Caco-2 (cell line): ENCODE results near the gene MT1X. TPM values are rescaled to one million over a fixed set of nuclear protein-coding genes. Genes with fewer than 3 reads are reported as not detected.
"Not testable (repeated sequence)": the region's sequence is repeated elsewhere in the genome, so short reads cannot be mapped to it uniquely, and the experiment has no call there.

Experiments
- BruUV-seq: library from RNA; stranded (reverse); fragments of 400-500 nt; replicated peaks from 2 replicates; lab custom pipeline; 2021; lab: Mats Ljungman, UMichigan
- CTCF ChIA-PET: fragments of 300-600 bp; sonication (Branson Sonifier 250); formaldehyde crosslinking; loops from one replicate; lab custom pipeline; 2022; ENCODE audit warnings: antibody characterized with exemption; lab: Charles Lee
- POLR2A ChIA-PET: fragments of 300-600 bp; sonication (Branson Sonifier 250); formaldehyde crosslinking; loops from one replicate; lab custom pipeline; 2022; ENCODE audit warnings: antibody characterized with exemption; lab: Charles Lee
- DNase-seq, 2 experiments: peaks; one replicate each; pipeline versions ENCODE4 v3.0.0 to v3.0.0-alpha.2; 2020 to 2022
- H3K27me3 ChIP-seq: replicated peaks from 2 replicates; pipeline ENCODE4 v1.6.0; 2011; ENCODE audit warnings: low read length; ENCODE audit not compliant: control insufficient read depth, insufficient read depth
- H3K36me3 ChIP-seq: 2 replicates; pipeline ENCODE4 v1.5.1; 2011; ENCODE audit warnings: low read length; ENCODE audit not compliant: control insufficient read depth, insufficient read depth
- H3K4me1 ChIP-seq: fragments of 250-450 bp; sonication (Bioruptor Pico); 2 replicates; pipeline ENCODE4 v1.5.1; 2020; ENCODE audit warnings: mild to moderate bottlenecking
- H3K4me3 ChIP-seq: 2 replicates; pipeline ENCODE4 v1.5.1; 2011; ENCODE audit warnings: low read depth, mild to moderate bottlenecking, control low read depth, low read length
- H3K9me3 ChIP-seq: fragments of 250-450 bp; sonication (Bioruptor Pico); 2 replicates; pipeline ENCODE4 v1.5.1; 2020; ENCODE audit warnings: mild to moderate bottlenecking, moderate library complexity
- H3K27ac Mint-ChIP-seq: one replicate; pipeline ENCODE4 v1.8.0; 2022; ENCODE audit warnings: mixed read lengths; ENCODE audit not compliant: unreplicated experiment
- H3K27me3 Mint-ChIP-seq: one replicate; pipeline ENCODE4 v1.8.0; 2022; ENCODE audit warnings: mixed read lengths; ENCODE audit not compliant: insufficient read depth, unreplicated experiment
- H3K36me3 Mint-ChIP-seq: one replicate; pipeline ENCODE4 v1.8.0; 2022; ENCODE audit warnings: mild to moderate bottlenecking, mixed read lengths; ENCODE audit not compliant: insufficient read depth, unreplicated experiment
- H3K4me1 Mint-ChIP-seq: one replicate; pipeline ENCODE4 v1.8.0; 2022; ENCODE audit warnings: low read depth, mixed read lengths; ENCODE audit not compliant: unreplicated experiment
- H3K4me3 Mint-ChIP-seq: one replicate; pipeline ENCODE4 v1.8.0; 2022; ENCODE audit warnings: mild to moderate bottlenecking, moderate library complexity, mixed read lengths; ENCODE audit not compliant: unreplicated experiment
- H3K9me3 Mint-ChIP-seq: one replicate; pipeline ENCODE4 v1.8.0; 2022; ENCODE audit warnings: mixed read lengths; ENCODE audit not compliant: unreplicated experiment
- intact Hi-C: fragments of 100-400 bp; cut with micrococcal nuclease; formaldehyde crosslinking; loops from one replicate; pipeline ENCODE4 v1.10.0; 2022; ENCODE audit not compliant: unreplicated experiment
- total RNA-seq: library from RNA; stranded (reverse); gene quantifications from 2 replicates; pipeline ENCODE4 v1.2.3, GENCODE V29; 2022
- TF ChIP-seq, protein P1 (sequence below), 2 experiments: fragments of 200-600 bp in 1 of 2; IDR thresholded peaks; 1 replicate in 1 of 2; 2 replicates in 1 of 2; pipeline versions ENCODE4 v1.5.1 to v1.8.0; 2011 to 2022; ENCODE audit warnings: antibody characterized with exemption in 1 of 2, control low read depth in 1 of 2, inconsistent platforms in 1 of 2, low read depth in 1 of 2, low read length in 1 of 2, mild to moderate bottlenecking in 1 of 2, moderate library complexity in 1 of 2; ENCODE audit not compliant: insufficient read depth in 1 of 2, severe bottlenecking in 1 of 2, unreplicated experiment in 1 of 2

MT1X gene
- total RNA-seq, 1 experiment from 2014 or later: 18.3 TPM

DNA sequence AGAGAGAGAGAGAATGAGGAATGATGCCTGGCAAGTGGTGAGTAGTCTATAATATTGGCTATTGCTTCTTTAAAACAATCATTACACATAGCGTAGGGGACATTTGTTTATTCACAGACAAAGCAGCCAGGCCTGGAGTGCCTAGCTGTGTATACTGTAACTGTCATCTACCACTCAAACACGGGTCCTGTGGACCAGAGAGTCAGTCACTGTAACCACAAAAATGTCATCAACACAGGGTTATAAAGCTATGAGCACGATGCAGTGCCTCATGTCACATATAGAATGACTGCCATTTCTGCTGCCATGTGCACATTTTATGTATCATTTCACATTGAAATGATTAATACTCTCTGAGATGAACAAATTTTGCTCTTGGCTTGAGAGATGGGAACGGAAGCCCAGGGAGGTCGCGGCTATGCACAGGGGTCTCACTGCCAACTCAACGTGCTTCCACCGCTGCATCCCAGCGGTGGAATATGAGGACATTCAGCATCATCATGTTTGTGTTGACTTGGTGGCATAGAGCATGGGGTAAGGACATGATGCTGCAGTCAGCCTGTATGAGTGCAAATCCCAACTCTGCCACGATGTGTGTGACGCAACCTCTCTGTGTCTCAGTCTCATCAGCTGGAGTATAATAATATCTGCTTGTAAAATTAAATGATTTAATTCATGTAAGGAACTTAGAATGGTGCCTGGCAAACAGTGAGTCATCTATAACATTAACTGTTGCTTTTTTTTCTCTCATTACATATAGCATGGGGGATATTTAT lies 9.3 kb upstream of the MT1X start:
- Histone ChIP-seq H3K27me3 (peaks cover 3% of the 10 kb centered on the region), H3K4me1 (peaks cover 7% of the 10 kb centered on the region), H3K9me3 (no peaks in the 10 kb centered on the region), H3K36me3 (no peaks in the 10 kb centered on the region), H3K4me3 (no peak overlapping the region)
- TF ChIP-seq, protein P1, sequence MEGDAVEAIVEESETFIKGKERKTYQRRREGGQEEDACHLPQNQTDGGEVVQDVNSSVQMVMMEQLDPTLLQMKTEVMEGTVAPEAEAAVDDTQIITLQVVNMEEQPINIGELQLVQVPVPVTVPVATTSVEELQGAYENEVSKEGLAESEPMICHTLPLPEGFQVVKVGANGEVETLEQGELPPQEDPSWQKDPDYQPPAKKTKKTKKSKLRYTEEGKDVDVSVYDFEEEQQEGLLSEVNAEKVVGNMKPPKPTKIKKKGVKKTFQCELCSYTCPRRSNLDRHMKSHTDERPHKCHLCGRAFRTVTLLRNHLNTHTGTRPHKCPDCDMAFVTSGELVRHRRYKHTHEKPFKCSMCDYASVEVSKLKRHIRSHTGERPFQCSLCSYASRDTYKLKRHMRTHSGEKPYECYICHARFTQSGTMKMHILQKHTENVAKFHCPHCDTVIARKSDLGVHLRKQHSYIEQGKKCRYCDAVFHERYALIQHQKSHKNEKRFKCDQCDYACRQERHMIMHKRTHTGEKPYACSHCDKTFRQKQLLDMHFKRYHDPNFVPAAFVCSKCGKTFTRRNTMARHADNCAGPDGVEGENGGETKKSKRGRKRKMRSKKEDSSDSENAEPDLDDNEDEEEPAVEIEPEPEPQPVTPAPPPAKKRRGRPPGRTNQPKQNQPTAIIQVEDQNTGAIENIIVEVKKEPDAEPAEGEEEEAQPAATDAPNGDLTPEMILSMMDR (IDR thresholded peaks at IDR 0.05; ENCODE audit: insufficient read depth in 1 of 2, low read depth in 1 of 2, low read length in 1 of 2, severe bottlenecking in 1 of 2, unreplicated experiment in 1 of 2): no peak
- Mint-ChIP-seq H3K27me3 (peaks cover 40% of the 10 kb centered on the region), H3K36me3 (no peaks in the 10 kb centered on the region), H3K9me3 (no peaks in the 10 kb centered on the region), H3K27ac (no peak overlapping the region), H3K4me3 (no peak overlapping the region), H3K4me1 (no peaks in the 10 kb centered on the region)
- no peak for DNase-seq
- intact Hi-C loops: no loop called here
- POLR2A ChIA-PET: no interaction called here
- CTCF ChIA-PET: interaction anchor here (1.0 to 3.2 kb wide), 3 partner anchors 29 to 72 kb away, joined by 3 to 22 read pairs (median 5); no protein-coding TSS in a partner anchor
- no TSS peak for BruUV-seq

DNA sequence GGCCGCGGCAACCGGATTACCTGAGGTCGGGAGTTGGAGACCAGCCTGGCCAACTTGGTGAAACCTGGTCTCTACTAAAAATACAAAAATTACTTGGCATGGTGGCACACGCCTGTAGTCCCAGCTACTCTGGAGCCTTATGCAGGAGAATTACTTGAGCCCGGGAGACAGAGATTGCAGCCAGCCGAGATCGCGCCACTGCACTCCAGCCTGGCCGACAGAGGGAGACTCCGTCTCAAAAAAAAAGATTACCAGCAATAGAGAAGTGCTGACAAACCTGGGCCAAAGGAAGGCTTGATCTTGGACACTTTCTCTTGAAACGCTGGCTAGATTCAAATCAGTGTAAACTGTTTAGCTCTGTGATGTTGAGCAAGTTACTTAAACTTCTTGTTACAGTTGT lies 8.3 kb upstream of the MT1X start:
- intact Hi-C loops: loop anchor here (1.0 kb wide), 3 partner anchors 28 to 115 kb away; no protein-coding TSS in a partner anchor
- CTCF ChIA-PET: interaction anchor here (0.6 to 3.2 kb wide), 7 partner anchors 17 to 180 kb away, joined by 3 to 22 read pairs (median 4); no protein-coding TSS in a partner anchor
- Mint-ChIP-seq H3K27ac (no peak overlapping the region), H3K4me1 (no peaks in the 10 kb centered on the region), H3K4me3 (no peak overlapping the region), H3K36me3 (no peaks in the 10 kb centered on the region), H3K9me3 (no peaks in the 10 kb centered on the region), H3K27me3 (peaks cover 32% of the 10 kb centered on the region)
- no peaks in the 10 kb centered on the region for H3K9me3 ChIP-seq
- TF ChIP-seq, protein P1 (IDR thresholded peaks at IDR 0.05; ENCODE audit: insufficient read depth in 1 of 2, low read depth in 1 of 2, low read length in 1 of 2, severe bottlenecking in 1 of 2, unreplicated experiment in 1 of 2): peak; percentile 70 to 82
- POLR2A ChIA-PET: interaction anchor here (0.9 kb wide), 1 partner anchor 28 kb away, joined by 3 read pairs; no protein-coding TSS in a partner anchor
- BruUV-seq: no TSS peak
- peaks cover 7% of the 10 kb centered on the region for H3K4me1 ChIP-seq
- no peaks in the 10 kb centered on the region for H3K36me3 ChIP-seq
- H3K27me3 ChIP-seq: peaks cover 3% of the 10 kb centered on the region
- peak in 1 of 2 experiments; percentile 70 for DNase-seq
- no peak overlapping the region for H3K4me3 ChIP-seq

- H3K9me3 Mint-ChIP-seq, H3K4me3 Mint-ChIP-seq, H3K36me3 Mint-ChIP-seq, H3K27me3 ChIP-seq, H3K4me1 Mint-ChIP-seq, H3K4me1 ChIP-seq, H3K4me3 ChIP-seq, DNase-seq, H3K27ac Mint-ChIP-seq, H3K9me3 ChIP-seq, H3K36me3 ChIP-seq, BruUV-seq, POLR2A ChIA-PET: not testable (repeated sequence)
- CTCF ChIA-PET: interaction anchor here (0.7 to 3.2 kb wide), 3 partner anchors 18 to 160 kb away, joined by 3 to 22 read pairs (median 4); no protein-coding TSS in a partner anchor
- intact Hi-C loops: loop anchor here (1.0 kb wide), 3 partner anchors 28 to 115 kb away; no protein-coding TSS in a partner anchor
- peaks cover 27% of the 10 kb centered on the region for H3K27me3 Mint-ChIP-seq
Measured at GRCh38 chr16:56674570-56674969, 7.7 kb upstream of the MT1X start.
